ENCODE data around the gene GOLGA6C.
A peak's percentile ranks its signal among the peaks of the same experiment; 100 is the strongest.
"Not testable (repeated sequence)": the region's sequence is repeated elsewhere in the genome, so short reads cannot be mapped to it uniquely, and the experiment has no call there.

- not testable (repeated sequence) for TF ChIP-seq POLR2A (IDR thresholded peaks at IDR 0.05)
- peak in 5 of 6 experiments; percentile 21 to 65 (median 30) for TF ChIP-seq CTCF (IDR thresholded peaks at IDR 0.05)
Observed at GRCh38 chr15:75299311-75299688, 41.2 kb downstream of the GOLGA6C start.

Data from Peyer's patch (tissue), 4 donors.